PC-3 (cell line): ENCODE data around the gene GARIN3. TPM values are rescaled to one million over a fixed set of nuclear protein-coding genes. Genes with fewer than 3 reads are reported as not detected.

ENCODE experiments used
- ATAC-seq: fragments of 200-7000 bp; cut with Tn5 transposase; 2 replicates; pipeline ENCODE4 v1.9.1; 2020; ENCODE audit warnings: mild to moderate bottlenecking, moderate library complexity
- BruUV-seq: library from RNA; stranded (reverse); fragments of 400-500 nt; replicated peaks from 2 replicates; lab custom pipeline; 2021; lab: Mats Ljungman, UMichigan
- CTCF ChIA-PET: fragments of 300-600 bp; sonication (Branson Sonifier 250); formaldehyde crosslinking; loops from one replicate; lab custom pipeline; 2022; ENCODE audit warnings: antibody characterized with exemption; lab: Charles Lee
- POLR2A ChIA-PET: fragments of 300-600 bp; sonication (Branson Sonifier 250); formaldehyde crosslinking; loops from one replicate; lab custom pipeline; 2022; ENCODE audit warnings: antibody characterized with exemption; ENCODE audit not compliant: unreplicated experiment; lab: Charles Lee
- DNase-seq: peaks from one replicate; pipeline ENCODE4 v3.0.0-alpha.2; 2015
- H2AFZ ChIP-seq: fragments of 300-600 bp; sonication (generic); 2 replicates; pipeline ENCODE4 v1.6.0; 2016; ENCODE audit warnings: antibody characterized with exemption, low read length
- H3F3A ChIP-seq: fragments of 300-600 bp; sonication (generic); one replicate; pipeline ENCODE4 v1.6.0; 2017; ENCODE audit warnings: antibody characterized with exemption, low read length, control low read depth, mild to moderate bottlenecking; ENCODE audit not compliant: unreplicated experiment
- H3K27ac ChIP-seq: fragments of 300-600 bp; sonication (generic); 2 replicates; pipeline ENCODE4 v1.5.1; 2016; ENCODE audit warnings: mild to moderate bottlenecking, low read length
- H3K27me3 ChIP-seq: fragments of 300-600 bp; sonication (generic); 2 replicates; pipeline ENCODE4 v1.6.1; 2016; ENCODE audit warnings: low read length, mixed read lengths
- H3K36me3 ChIP-seq: fragments of 300-600 bp; sonication (generic); 2 replicates; pipeline ENCODE4 v1.6.1; 2016; ENCODE audit warnings: low read depth, mixed run types, low read length, mixed read lengths
- H3K4me1 ChIP-seq: fragments of 300-600 bp; sonication (generic); 2 replicates; pipeline ENCODE4 v1.5.1; 2016; ENCODE audit warnings: low read length; ENCODE audit not compliant: insufficient read depth
- H3K4me2 ChIP-seq: fragments of 300-600 bp; sonication (generic); 2 replicates; pipeline ENCODE4 v1.6.0; 2016; ENCODE audit warnings: low read length
- H3K4me3 ChIP-seq: fragments of 300-600 bp; sonication (generic); 2 replicates; pipeline ENCODE4 v1.5.1; 2016; ENCODE audit warnings: mild to moderate bottlenecking, low read length, mixed read lengths
- H3K79me2 ChIP-seq: fragments of 300-600 bp; sonication (generic); 2 replicates; pipeline ENCODE4 v1.6.1; 2017; ENCODE audit warnings: low read length, mixed read lengths
- H3K9ac ChIP-seq: fragments of 300-600 bp; sonication (generic); 2 replicates; pipeline ENCODE4 v1.6.0; 2016; ENCODE audit warnings: mild to moderate bottlenecking, low read length
- H3K9me2 ChIP-seq: fragments of 300-600 bp; sonication (generic); replicated peaks from 2 replicates; pipeline ENCODE4 v1.6.1; 2016; ENCODE audit warnings: mixed run types, low read length, mixed read lengths
- H3K9me3 ChIP-seq: fragments of 300-600 bp; sonication (generic); 2 replicates; pipeline ENCODE4 v1.6.1; 2016; ENCODE audit warnings: low read length, mixed read lengths
- H4K20me1 ChIP-seq: fragments of 300-600 bp; sonication (generic); 2 replicates; pipeline ENCODE4 v1.6.1; 2016; ENCODE audit warnings: low read length, mixed read lengths
- CTCF ChIP-seq: fragments of 300-600 bp; sonication (generic); conservative IDR thresholded peaks from 2 replicates; pipeline ENCODE4 v1.5.1; 2017; ENCODE audit warnings: antibody characterized with exemption, low read depth, mild to moderate bottlenecking, low read length
- EZH2 ChIP-seq: fragments of 300-600 bp; sonication (generic); IDR thresholded peaks from one replicate; pipeline ENCODE4 v1.6.1; 2017; ENCODE audit warnings: antibody characterized with exemption, mild to moderate bottlenecking, low read length; ENCODE audit not compliant: unreplicated experiment
- EZH2phosphoT487 ChIP-seq: fragments of 300-600 bp; sonication (generic); IDR thresholded peaks from 2 replicates; pipeline ENCODE4 v1.6.1; 2018; ENCODE audit warnings: mild to moderate bottlenecking, antibody characterized with exemption, low read length, borderline replicate concordance
- intact Hi-C: fragments of 100-400 bp; cut with micrococcal nuclease; formaldehyde crosslinking; loops from 2 replicates; pipeline ENCODE4 v1.9.0; 2023
- total RNA-seq: library from RNA; depleted of rRNA; stranded (reverse); fragments of >200 nt; gene quantifications from 2 replicates; pipeline ENCODE4 v1.2.3, GENCODE V29; 2014

Gene GARIN3
- total RNA-seq, 1 experiment from 2014 or later = not detected

DNA sequence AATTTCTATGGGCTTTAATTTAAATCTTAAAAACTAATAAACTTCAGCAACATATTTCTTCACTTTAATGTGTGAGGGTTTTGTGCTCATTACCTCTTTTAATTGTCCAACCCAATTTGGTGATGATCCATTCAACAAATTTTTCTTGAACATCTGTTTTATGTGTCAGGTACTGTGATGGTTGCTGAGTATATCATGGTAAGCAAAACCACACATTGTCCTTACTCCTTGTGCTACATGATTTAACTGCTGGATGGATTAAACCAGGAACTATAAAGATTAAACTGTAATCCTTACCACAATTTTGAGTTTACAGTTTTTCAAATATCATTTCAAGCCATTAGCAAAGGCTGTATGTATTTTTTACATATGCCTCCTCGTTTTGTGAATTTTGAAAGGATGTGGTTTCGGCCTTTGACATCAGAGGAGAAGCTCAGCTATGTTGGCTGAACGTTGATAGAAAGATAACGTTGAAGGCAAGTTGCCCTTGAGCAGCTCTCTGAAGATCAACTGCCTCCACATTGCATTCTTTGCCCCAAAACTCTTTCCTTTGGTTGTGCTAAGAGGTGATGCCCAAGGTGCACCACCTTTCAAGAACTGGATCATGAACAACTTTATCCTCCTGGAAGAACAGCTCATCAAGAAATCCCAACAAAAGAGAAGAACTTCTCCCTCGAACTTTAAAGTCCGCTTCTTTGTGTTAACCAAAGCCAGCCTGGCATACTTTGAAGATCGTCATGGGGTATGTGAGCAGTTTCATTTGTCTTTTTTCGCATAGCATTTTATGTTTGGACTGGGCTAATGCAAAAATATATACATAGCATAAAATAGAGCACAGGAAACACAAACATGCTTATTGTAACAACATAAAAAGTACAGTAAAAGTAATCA lies 14.6 kb upstream of the GARIN3 start, which contains the start of gene ITK:
ITK (plus strand) TSS at position 467 of the 891 bp plus-strand sequence; CDS start at position 605, 138 bp downstream.
- no peaks in the 10 kb centered on the region for H3K9me2 ChIP-seq
- H3K9me3 ChIP-seq = no peaks in the 10 kb centered on the region
- intact Hi-C loops = no loop called here
- H3K4me3 ChIP-seq = no peak within 1 kb of the TSS
- no peak within 1 kb of the TSS for H3K27ac ChIP-seq
- H3K79me2 ChIP-seq = no peaks in the 10 kb centered on the region
- no peak within 1 kb of the TSS for H3K4me2 ChIP-seq
- no peak for DNase-seq
- no peak for ATAC-seq
- H3K9ac ChIP-seq = no peak within 1 kb of the TSS
- no peak within 1 kb of the TSS for H2AFZ ChIP-seq
- no peaks in the 10 kb centered on the region for H3F3A ChIP-seq
- H3K4me1 ChIP-seq = no peaks in the 10 kb centered on the region
- POLR2A ChIA-PET = no interaction called here
- CTCF ChIA-PET = interaction anchor here (0.7 kb wide), 1 partner anchor 180 kb away, joined by 3 read pairs; no protein-coding TSS in a partner anchor
- H4K20me1 ChIP-seq = no peaks in the 10 kb centered on the region
- H3K36me3 ChIP-seq = no peaks in the 10 kb centered on the region
- H3K27me3 ChIP-seq = peaks cover 79% of the 10 kb centered on the region
- no TSS peak for BruUV-seq
- TF ChIP-seq EZH2phosphoT487 (0 out of 2 replicates have a peak, but pooled peaks have one; percentile 16), CTCF (no peak)

GRCh38 chr5:157178966-157179365 lies 12.9 kb upstream of the GARIN3 start:
- H2AFZ ChIP-seq = no peak overlapping the region
- no peaks in the 10 kb centered on the region for H3K9me2 ChIP-seq
- POLR2A ChIA-PET = no interaction called here
- H3K27me3 ChIP-seq = peaks cover 80% of the 10 kb centered on the region
- no peaks in the 10 kb centered on the region for H3K36me3 ChIP-seq
- H3K4me3 ChIP-seq = no peak overlapping the region
- no peak overlapping the region for H3K9ac ChIP-seq
- no peaks in the 10 kb centered on the region for H3K9me3 ChIP-seq
- TF ChIP-seq EZH2 (no peak), CTCF (no peak), EZH2phosphoT487 (no peak)
- no peaks in the 10 kb centered on the region for H3K4me1 ChIP-seq
- no peak overlapping the region for H3K27ac ChIP-seq
- no TSS peak for BruUV-seq
- no peaks in the 10 kb centered on the region for H3F3A ChIP-seq
- no peaks in the 10 kb centered on the region for H4K20me1 ChIP-seq
- CTCF ChIA-PET = no interaction called here
- no peaks in the 10 kb centered on the region for H3K79me2 ChIP-seq
- ATAC-seq (no peak), DNase-seq (no peak)
- H3K4me2 ChIP-seq = no peak overlapping the region
- intact Hi-C loops = no loop called here

GRCh38 chr5:157177953-157178352 lies 11.9 kb upstream of the GARIN3 start:
- H3K27me3 ChIP-seq = peaks cover 71% of the 10 kb centered on the region
- no TSS peak for BruUV-seq
- no peaks in the 10 kb centered on the region for H3K9me3 ChIP-seq
- no peaks in the 10 kb centered on the region for H3K79me2 ChIP-seq
- no peaks in the 10 kb centered on the region for H4K20me1 ChIP-seq
- ATAC-seq = 0 out of 2 replicates have a peak, but pooled peaks have one; percentile 27
- no peak overlapping the region for H2AFZ ChIP-seq
- no peaks in the 10 kb centered on the region for H3K4me1 ChIP-seq
- CTCF ChIA-PET = no interaction called here
- H3K9me2 ChIP-seq = no peaks in the 10 kb centered on the region
- intact Hi-C loops = no loop called here
- no peak overlapping the region for H3K4me3 ChIP-seq
- TF ChIP-seq CTCF (no peak), EZH2 (no peak), EZH2phosphoT487 (no peak)
- no peaks in the 10 kb centered on the region for H3F3A ChIP-seq
- H3K36me3 ChIP-seq = no peaks in the 10 kb centered on the region
- H3K27ac ChIP-seq = no peak overlapping the region
- no peak overlapping the region for H3K9ac ChIP-seq
- DNase-seq = peak; percentile 24
- no peak overlapping the region for H3K4me2 ChIP-seq
- POLR2A ChIA-PET = no interaction called here
